GM21529 (cell line): ENCODE results near the gene IL17B.

Experiments used
- ATAC-seq: cut with Tn5 transposase; IDR thresholded peaks from one replicate; pipeline ENCODE4 v1.9.1; 2021; ENCODE audit not compliant: unreplicated experiment

IL17B gene

GRCh38 chr5:149325894-149326293 is 53.2 kb downstream of the IL17B start:
- no peak for ATAC-seq

GRCh38 chr5:149325166-149325735 is 53.8 kb downstream of the IL17B start:
- no peak for ATAC-seq

- no peak for ATAC-seq
These were observed 54.5 kb downstream of the IL17B start for GRCh38 chr5:149324641-149325040.
